ENCODE data around the gene ODF2L.

ODF2L gene

GRCh38 chr1:86436041-86436440, 39.9 kb upstream of the ODF2L start:
- Histone ChIP-seq H3K4me1 (ENCODE audit: control insufficient read depth, insufficient read depth, low read length) (no peaks in the 10 kb centered on the region), H3K36me3 (ENCODE audit: control insufficient read depth in 2 of 2, insufficient read depth in 1 of 2, low read length in 2 of 2) (no peaks in the 10 kb centered on the region), H3K4me3 (ENCODE audit: low read depth, low read length) (no peak overlapping the region), H3K9me3 (ENCODE audit: control insufficient read depth, insufficient read depth, low read depth, low read length) (no peaks in the 10 kb centered on the region), H3K27ac (ENCODE audit: extremely low read depth, low read depth, low read length) (no peak overlapping the region)
- ChIA-PET POLR2A (no interaction called here), CTCF (interaction anchor here (0.5 kb wide), 1 partner anchor 66 kb away, joined by 3 read pairs; no protein-coding TSS in a partner anchor)
- TF ChIP-seq ZNF785 (tag by site-specific recombination; IDR thresholded peaks at IDR 0.05) (no peak), ZNF394 (tag by site-specific recombination; IDR thresholded peaks at IDR 0.05; ENCODE audit: borderline replicate concordance) (no peak), ZNF510 (tag by site-specific recombination; IDR thresholded peaks at IDR 0.05; ENCODE audit: insufficient replicate concordance) (no peak), ZSCAN23 (tag by site-specific recombination; IDR thresholded peaks at IDR 0.05) (no peak), ZNF146 (tag by site-specific recombination; IDR thresholded peaks at IDR 0.05) (no peak), ZEB2 (tag by site-specific recombination; IDR thresholded peaks at IDR 0.05) (no peak), KLF8 (tag by site-specific recombination; IDR thresholded peaks at IDR 0.05) (no peak), ZNF350 (tag by site-specific recombination; IDR thresholded peaks at IDR 0.05) (no peak)

- POLR2A ChIA-PET: no interaction called here
- TF ChIP-seq ZNF140 (tag by site-specific recombination; IDR thresholded peaks at IDR 0.05) (no peak), SP3 (tag by site-specific recombination; IDR thresholded peaks at IDR 0.05) (no peak), SCRT2 (tag by site-specific recombination; IDR thresholded peaks at IDR 0.05) (no peak), ZFP3 (tag by site-specific recombination; IDR thresholded peaks at IDR 0.05; ENCODE audit: low read depth) (no peak), ZNF670 (tag by site-specific recombination; IDR thresholded peaks at IDR 0.05; ENCODE audit: low read depth) (no peak), ZNF433 (tag by site-specific recombination; IDR thresholded peaks at IDR 0.05; ENCODE audit: low read depth) (no peak), ZNF830 (tag by site-specific recombination; IDR thresholded peaks at IDR 0.05; ENCODE audit: low read depth) (no peak), ZNF660 (tag by site-specific recombination; IDR thresholded peaks at IDR 0.05) (no peak), INSM2 (tag by site-specific recombination; IDR thresholded peaks at IDR 0.05) (no peak), KLF1 (tag by site-specific recombination; IDR thresholded peaks at IDR 0.05) (no peak), TCF7L2 (IDR thresholded peaks at IDR 0.05; ENCODE audit: borderline replicate concordance, low read depth, low read length) (no peak), ZNF211 (tag by site-specific recombination; IDR thresholded peaks at IDR 0.05; ENCODE audit: low read depth) (no peak), ZBTB6 (tag by site-specific recombination; IDR thresholded peaks at IDR 0.05) (no peak), ZNF514 (tag by site-specific recombination; IDR thresholded peaks at IDR 0.05) (no peak), ZNF280D (tag by site-specific recombination; IDR thresholded peaks at IDR 0.05) (no peak)
- CTCF ChIA-PET: no interaction called here
Observed at GRCh38 chr1:86435327-86435726, 39.2 kb upstream of the ODF2L start.

More at GRCh38 chr1:86435327-86435726, 39.2 kb upstream of the ODF2L start:
- H3K9me3 ChIP-seq (ENCODE audit: control insufficient read depth, insufficient read depth, low read depth, low read length): no peaks in the 10 kb centered on the region
- no peak overlapping the region for H3K4me3 ChIP-seq (ENCODE audit: low read depth, low read length)
- H3K4me1 ChIP-seq (ENCODE audit: control insufficient read depth, insufficient read depth, low read length): no peaks in the 10 kb centered on the region
- H3K36me3 ChIP-seq (ENCODE audit: control insufficient read depth in 2 of 2, insufficient read depth in 1 of 2, low read length in 2 of 2): no peaks in the 10 kb centered on the region
- no peak overlapping the region for H3K27ac ChIP-seq (ENCODE audit: extremely low read depth, low read depth, low read length)
